Ovary (tissue), 3 donors: Measurements from ENCODE around the gene VCAN.

Experiments used
- EP300 ChIP-seq: sonication (generic); formaldehyde crosslinking; IDR thresholded peaks from one replicate; pipeline ENCODE4 v1.6.1; 2017; ENCODE audit warnings: antibody characterized with exemption
- POLR2A ChIP-seq: fragments of 450-650 bp; IDR thresholded peaks from one replicate; pipeline ENCODE4 v1.6.1; 2017; ENCODE audit warnings: antibody characterized with exemption, mild to moderate bottlenecking, moderate library complexity
- TF ChIP-seq, protein P1 (sequence below), 3 donors: fragments of 450-650 bp in 2 of 3; fragments of 200-600 bp in 1 of 3; IDR thresholded peaks; one replicate each; pipeline versions ENCODE4 v1.5.1 to v1.8.0; 2016 to 2022; ENCODE audit warnings: antibody characterized with exemption in 3 of 3, mild to moderate bottlenecking in 1 of 3
- donor health status: DM: no; HTN: no; CAD: no.

DNA sequence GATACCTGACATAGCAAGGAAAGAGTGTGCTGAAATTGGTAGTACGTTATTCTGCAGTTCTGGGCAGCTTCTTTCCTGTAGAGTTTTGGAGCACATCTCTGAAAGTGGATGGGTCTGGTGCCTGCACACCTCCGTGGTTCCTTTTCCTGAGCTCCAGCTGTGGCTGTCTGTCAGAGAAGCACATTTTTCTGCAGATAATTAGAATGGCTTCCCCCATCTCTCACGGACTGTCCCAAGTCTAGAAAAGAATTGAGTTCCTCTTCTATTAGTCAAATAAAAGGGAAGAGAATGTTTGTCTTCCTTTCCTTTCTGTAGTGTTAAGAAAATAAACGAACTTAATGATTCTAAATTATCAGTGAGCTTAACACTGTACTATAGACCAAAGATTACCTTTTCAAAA is 55.7 kb downstream of the VCAN start:
- TF ChIP-seq, protein P1, sequence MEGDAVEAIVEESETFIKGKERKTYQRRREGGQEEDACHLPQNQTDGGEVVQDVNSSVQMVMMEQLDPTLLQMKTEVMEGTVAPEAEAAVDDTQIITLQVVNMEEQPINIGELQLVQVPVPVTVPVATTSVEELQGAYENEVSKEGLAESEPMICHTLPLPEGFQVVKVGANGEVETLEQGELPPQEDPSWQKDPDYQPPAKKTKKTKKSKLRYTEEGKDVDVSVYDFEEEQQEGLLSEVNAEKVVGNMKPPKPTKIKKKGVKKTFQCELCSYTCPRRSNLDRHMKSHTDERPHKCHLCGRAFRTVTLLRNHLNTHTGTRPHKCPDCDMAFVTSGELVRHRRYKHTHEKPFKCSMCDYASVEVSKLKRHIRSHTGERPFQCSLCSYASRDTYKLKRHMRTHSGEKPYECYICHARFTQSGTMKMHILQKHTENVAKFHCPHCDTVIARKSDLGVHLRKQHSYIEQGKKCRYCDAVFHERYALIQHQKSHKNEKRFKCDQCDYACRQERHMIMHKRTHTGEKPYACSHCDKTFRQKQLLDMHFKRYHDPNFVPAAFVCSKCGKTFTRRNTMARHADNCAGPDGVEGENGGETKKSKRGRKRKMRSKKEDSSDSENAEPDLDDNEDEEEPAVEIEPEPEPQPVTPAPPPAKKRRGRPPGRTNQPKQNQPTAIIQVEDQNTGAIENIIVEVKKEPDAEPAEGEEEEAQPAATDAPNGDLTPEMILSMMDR (IDR thresholded peaks at IDR 0.05): no peak
- no peak for TF ChIP-seq EP300
- TF ChIP-seq POLR2A: no peak
